Dermis microvascular lymphatic vessel endothelial cell (primary cell): ENCODE data around the gene PEX3. TPM values are rescaled to one million over a fixed set of nuclear protein-coding genes. Genes with fewer than 3 reads are reported as not detected.

Source experiments
- DNase-seq, 2 donors: peaks; one replicate each; pipeline versions ENCODE4 v3.0.0 to v3.0.0-alpha.2; 2010; ENCODE audit warnings: low read depth in 2 of 2
- total RNA-seq: library from RNA; depleted of rRNA; stranded (reverse); fragments of >200 nt; gene quantifications from 2 replicates; pipeline ENCODE4 v1.2.1, GENCODE V29; 2014

PEX3 gene
- total RNA-seq, 1 donor from 2014 or later, result 13.4 TPM

GRCh38 chr6:143536866-143537691, 86.5 kb downstream of the PEX3 start:
- peak in 1 of 2 donors; percentile 53 for DNase-seq

- DNase-seq, result no peak
Observed at GRCh38 chr6:143538374-143538773, 87.8 kb downstream of the PEX3 start.

- no peak for DNase-seq
Observed at GRCh38 chr6:143539106-143539505, 88.5 kb downstream of the PEX3 start.

- no peak for DNase-seq
Observed at GRCh38 chr6:143539734-143540133, 89.1 kb downstream of the PEX3 start.

GRCh38 chr6:143540192-143540591, 89.6 kb downstream of the PEX3 start:
- DNase-seq, result no peak

Other genes with a start within 250 kb of the PEX3 start
- 2.2 and 3.7 TPM in 2 replicates for gene ADAT2, start 110 bp upstream of the PEX3 start, total RNA-seq
- gene FUCA2, start 60.9 kb downstream of the PEX3 start, total RNA-seq, result 38.8 and 41.2 TPM in 2 replicates
- gene PHACTR2, start 227.2 kb downstream of the PEX3 start, total RNA-seq, result 163 and 199 TPM in 2 replicates